Measurements from ENCODE around the gene TIMP3. TPM values are rescaled to one million over a fixed set of nuclear protein-coding genes. Genes with fewer than 3 reads are reported as not detected.

Gene TIMP3
- total RNA-seq, 1 donor from 2014 or later = 0.05 TPM

DNA sequence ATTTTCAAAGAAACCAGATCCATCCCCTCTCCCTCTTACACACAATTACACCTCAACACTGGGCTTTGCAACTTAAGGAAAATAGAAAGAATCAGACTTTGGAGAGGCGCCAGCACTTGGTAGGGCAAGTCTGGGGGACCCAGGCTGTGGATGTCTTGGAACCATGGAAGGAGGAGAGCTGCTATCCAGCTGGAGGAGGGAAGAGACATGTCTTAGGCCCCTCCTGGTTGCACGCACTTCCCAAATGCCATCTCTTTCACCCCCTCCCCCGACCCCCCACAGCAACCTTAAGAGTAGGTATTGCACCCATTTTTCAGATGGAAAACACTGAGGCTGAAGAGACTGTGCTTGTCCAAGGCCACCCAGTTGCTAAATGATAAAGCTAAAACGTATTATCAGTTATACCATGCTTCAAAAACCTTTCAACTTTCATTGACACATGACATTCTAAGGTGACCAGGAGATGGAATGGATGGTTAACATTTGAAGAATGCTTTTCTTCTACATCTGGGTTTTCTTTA lies 3.9 kb downstream of the TIMP3 start:
- intact Hi-C loops (cut with micrococcal nuclease) = no loop called here

- intact Hi-C loops (cut with micrococcal nuclease) = no loop called here
Observed at GRCh38 chr22:32806296-32806695, 4.8 kb downstream of the TIMP3 start.

DNA sequence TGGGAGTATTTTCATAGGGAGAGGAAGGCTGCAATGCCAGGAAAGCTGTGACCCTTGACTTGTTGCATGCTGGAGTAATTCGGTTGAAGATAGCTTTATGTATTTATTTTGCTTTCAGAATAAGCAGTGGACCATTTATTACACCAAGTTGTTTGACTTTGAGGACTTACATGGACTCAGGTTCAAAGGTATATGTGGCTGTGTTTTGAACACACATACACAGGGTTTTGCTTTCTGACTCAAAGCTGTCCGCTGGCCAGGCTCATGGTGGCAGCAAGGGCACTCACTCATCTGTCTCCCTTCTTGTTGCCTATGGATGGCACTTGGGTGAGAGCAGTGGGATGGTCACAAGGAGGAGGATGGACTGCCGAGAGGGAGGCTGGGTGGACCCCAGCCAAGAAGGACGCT lies 6.5 kb downstream of the TIMP3 start:
- intact Hi-C loops (cut with micrococcal nuclease) = no loop called here

GRCh38 chr22:32809786-32810554 lies 8.5 kb downstream of the TIMP3 start:
- intact Hi-C loops (cut with micrococcal nuclease) = no loop called here

DNA sequence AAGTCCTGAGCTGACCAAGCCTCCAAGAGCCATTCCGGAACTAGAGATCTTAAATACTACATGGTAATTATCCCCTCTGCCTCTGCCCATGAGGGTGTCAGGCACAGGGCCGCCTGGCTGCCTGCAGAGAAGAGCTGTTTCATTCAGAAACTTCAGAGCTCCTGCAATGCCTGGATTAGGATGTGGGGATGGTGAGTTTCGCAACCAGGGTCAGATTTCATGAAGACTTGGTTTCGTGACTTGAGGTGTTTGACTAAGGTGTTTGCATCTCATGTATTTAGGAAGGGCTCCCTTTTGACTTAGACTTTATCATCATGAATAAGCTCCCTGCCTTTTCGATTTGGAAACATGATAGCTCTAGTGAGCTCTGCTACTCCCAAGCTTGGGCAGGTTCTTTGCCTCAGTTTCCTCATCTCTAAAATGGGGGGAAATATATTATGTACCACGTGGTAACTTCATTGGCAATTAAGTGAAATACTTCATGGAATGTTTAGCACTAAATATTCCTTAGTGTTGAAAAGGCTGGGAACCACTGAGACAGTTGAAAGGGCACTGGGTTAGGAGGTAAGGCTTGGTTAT lies 9.1 kb downstream of the TIMP3 start:
- intact Hi-C loops (cut with micrococcal nuclease) = no loop called here

GRCh38 chr22:32811788-32812545 lies 10.5 kb downstream of the TIMP3 start:
- intact Hi-C loops (cut with micrococcal nuclease) = no loop called here

- intact Hi-C loops (cut with micrococcal nuclease) = no loop called here
Observed at GRCh38 chr22:32814285-32814860, 12.9 kb downstream of the TIMP3 start.

- intact Hi-C loops (cut with micrococcal nuclease) = no loop called here
Observed at GRCh38 chr22:32815059-32815458, 13.6 kb downstream of the TIMP3 start.

GRCh38 chr22:32815943-32816342 lies 14.4 kb downstream of the TIMP3 start:
- intact Hi-C loops (cut with micrococcal nuclease) = no loop called here

- intact Hi-C loops (cut with micrococcal nuclease) = no loop called here
Observed at GRCh38 chr22:32817137-32817730, 15.7 kb downstream of the TIMP3 start.

DNA sequence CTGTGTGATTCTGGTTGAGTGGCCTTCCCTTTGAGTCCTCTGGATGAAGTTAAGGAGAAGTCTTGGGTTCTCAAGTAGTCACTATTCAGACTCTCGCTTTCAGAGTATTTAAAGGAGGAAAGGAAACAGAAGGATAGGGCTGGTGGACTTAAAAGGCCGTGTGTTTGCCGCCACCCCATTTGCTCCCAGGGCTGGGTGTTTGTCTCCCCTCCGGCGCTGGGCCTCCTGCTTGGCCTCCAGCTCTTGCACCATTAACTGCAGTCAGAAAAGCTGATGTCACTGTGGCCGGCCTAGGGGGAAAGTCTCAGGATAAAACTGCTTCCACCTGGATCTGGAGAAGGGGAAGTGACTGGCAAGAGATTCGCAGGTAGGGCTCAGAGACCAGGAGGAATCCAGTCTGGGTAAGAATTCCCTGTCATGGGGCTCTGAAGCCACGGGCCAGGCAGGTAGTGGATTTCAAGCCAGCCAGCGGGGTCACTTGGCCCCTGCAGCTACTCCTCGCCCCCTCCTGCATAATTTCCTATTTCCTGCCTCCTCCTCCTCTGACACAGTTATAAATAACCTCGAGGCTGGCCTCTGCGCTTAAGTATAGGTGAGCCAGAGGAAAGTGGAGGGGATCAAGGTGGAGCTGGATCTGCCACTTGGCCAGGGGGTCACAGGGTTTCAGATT lies 17.1 kb downstream of the TIMP3 start:
- intact Hi-C loops (cut with micrococcal nuclease) = no loop called here

DNA sequence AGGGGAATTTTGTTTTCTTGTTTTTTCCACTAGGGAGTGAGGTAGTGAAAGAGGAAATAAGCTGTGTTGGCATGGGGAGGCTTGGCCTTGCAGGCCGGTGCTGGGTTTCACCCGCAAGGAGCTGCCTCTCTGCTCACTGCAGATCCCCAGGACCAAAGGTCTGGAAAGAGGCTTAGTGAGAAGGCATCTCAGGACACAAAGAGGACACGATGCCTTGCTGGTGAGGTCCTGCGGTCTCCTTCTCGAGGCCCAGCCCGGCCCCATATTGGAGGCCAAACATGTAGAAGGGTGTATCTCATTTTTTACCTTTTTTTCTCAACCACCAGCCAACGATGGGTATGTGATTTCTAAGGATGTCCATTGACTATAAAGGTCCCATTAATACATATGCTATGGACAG lies 17.6 kb downstream of the TIMP3 start:
- intact Hi-C loops (cut with micrococcal nuclease) = no loop called here

DNA sequence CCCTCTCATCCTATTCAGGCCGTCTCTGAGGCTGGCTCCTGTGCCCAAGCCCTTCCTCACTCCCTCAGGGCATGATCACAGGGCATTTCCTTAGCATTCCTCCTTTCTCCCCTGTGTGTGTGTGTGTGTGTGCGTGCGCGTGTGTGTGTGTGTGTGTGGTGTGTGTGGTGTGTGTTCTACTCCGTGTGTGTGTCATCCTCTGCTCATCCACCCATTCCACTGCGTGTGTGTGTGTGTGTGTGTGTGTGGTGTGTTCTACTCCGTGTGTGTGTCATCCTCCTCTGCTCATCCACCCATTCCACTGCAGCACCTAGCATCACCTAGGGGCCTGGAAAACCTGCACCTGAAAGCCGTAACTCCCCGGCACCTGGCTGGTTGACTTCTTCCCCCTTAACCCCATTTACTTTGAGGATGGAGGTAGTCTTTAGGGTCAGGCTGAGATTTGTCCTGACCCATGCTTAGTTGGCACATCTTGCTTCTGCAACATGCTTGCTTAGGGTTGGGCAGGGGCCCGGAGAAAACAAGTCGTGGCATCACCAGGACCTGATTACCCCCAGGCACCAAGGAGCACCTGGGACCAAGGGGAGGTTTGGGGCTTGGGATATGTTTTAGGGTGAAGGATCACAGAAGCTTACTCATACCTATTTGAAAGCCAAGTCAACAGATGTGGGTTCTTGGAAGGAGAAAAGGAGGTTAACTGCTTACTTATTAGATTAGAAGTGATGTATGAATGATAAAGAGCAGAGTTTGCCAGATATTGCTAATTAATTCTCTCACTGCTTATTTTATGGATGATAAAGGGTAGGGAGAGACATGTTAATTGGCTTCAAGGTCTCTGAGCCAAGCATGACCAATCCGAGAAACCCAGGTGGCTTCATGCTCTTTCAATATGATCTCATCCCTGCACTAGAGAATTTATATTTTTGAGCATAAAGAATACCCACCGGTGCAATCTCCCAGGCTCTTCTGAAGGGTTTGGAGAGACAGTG lies 18.9 kb downstream of the TIMP3 start:
- intact Hi-C loops (cut with micrococcal nuclease) = no loop called here

GRCh38 chr22:32822179-32822877 lies 20.8 kb downstream of the TIMP3 start:
- intact Hi-C loops (cut with micrococcal nuclease) = no loop called here

DNA sequence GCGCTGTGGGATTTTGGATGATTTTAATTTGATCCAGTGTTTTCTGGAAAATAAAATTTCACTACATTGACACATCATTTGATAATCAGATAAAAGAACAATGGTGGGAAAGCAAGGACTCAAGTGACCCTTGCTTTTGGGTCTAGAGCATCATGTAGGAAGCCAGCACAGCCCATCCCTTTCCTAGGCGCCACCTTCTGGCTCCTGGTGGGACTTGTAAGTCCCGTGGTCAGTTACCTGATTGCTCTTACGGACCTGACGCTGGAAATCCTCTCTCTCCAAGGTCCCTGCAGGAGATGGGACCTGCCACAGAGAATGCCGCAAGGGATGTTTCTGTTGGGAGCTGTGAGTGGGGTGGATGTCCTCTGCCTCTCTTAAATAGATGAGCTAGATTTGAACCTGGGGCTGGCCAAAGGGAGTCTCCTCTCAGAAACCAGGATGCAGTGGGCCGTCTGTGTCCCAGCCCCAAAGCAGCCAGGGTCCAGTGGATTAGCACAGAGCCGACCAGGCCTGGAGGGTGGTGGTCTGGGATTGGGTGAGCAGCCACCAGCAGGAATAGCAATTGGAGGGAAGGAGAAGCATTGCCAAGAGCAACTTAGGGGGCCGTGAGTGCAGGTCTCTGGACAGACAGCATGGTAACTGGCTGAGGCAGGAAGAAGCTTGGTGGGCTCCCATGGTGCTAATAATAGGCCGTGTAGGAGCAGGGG lies 21.7 kb downstream of the TIMP3 start:
- intact Hi-C loops (cut with micrococcal nuclease) = no loop called here

- intact Hi-C loops (cut with micrococcal nuclease) = no loop called here
Observed at GRCh38 chr22:32824531-32825312, 23.2 kb downstream of the TIMP3 start.

DNA sequence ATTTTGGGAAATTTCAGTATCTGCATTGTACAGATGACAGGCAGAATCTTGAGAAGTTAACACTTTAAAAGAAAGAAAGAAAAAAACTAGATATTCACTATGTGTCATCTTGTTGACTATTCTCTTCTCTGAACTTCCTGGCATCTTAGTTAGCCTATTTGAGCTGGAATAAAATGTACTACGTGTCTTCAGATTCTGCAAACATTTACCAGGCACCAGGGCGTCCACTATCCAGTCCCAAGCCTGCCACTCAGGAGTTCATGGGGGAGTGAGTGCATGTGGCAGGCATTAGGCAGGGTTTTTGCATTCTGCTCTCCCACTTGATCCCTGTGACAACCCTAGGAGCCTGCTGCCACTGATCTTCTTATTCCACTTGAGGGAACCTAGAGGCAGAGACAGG lies 25.0 kb downstream of the TIMP3 start:
- intact Hi-C loops (cut with micrococcal nuclease) = no loop called here
